Non-pigmented ciliary epithelial cell (primary cell): ENCODE measurements around the gene TROAP.
"Not testable (repeated sequence)": the region's sequence is repeated elsewhere in the genome, so short reads cannot be mapped to it uniquely, and the experiment has no call there.

Experiments
- DNase-seq: peaks from one replicate; pipeline ENCODE4 v3.0.0-alpha.2; 2010; ENCODE audit warnings: low read depth

The TROAP gene

DNA sequence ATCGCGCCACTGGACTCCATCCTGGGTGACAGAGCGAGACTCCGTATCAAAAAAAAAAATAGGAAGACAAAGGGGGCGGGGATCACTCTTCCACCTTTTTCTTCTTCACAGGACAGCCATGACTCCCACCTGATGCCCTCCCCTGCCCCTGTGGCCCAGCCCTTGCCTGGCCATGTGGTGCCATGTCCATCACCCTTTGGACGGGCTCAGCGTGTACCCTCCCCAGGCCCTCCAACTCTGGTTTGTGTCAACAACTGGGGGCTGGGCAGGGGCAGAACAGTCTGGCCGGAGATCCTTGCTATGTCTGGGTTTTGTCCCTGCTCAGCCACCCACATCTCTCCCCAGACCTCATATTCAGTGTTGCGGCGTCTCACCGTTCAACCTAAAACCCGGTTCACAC lies 5.8 kb downstream of the TROAP start:
- DNase-seq = no peak

DNA sequence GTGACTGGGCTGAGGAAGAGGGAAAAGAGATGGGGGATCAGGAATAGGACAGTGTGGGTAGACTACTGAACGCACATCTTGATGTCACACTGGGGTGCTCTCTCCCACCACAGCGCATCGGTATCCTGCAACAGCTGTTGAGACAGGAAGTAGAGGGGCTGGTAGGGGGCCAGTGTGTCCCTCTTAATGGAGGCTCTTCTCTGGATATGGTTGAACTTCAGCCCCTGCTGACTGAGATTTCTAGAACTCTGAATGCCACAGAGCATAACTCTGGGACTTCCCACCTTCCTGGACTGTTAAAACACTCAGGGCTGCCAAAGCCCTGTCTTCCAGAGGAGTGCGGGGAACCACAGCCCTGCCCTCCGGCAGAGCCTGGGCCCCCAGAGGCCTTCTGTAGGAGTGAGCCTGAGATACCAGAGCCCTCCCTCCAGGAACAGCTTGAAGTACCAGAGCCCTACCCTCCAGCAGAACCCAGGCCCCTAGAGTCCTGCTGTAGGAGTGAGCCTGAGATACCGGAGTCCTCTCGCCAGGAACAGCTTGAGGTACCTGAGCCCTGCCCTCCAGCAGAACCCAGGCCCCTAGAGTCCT lies 7.1 kb downstream of the TROAP start:
- no peak for DNase-seq

DNA sequence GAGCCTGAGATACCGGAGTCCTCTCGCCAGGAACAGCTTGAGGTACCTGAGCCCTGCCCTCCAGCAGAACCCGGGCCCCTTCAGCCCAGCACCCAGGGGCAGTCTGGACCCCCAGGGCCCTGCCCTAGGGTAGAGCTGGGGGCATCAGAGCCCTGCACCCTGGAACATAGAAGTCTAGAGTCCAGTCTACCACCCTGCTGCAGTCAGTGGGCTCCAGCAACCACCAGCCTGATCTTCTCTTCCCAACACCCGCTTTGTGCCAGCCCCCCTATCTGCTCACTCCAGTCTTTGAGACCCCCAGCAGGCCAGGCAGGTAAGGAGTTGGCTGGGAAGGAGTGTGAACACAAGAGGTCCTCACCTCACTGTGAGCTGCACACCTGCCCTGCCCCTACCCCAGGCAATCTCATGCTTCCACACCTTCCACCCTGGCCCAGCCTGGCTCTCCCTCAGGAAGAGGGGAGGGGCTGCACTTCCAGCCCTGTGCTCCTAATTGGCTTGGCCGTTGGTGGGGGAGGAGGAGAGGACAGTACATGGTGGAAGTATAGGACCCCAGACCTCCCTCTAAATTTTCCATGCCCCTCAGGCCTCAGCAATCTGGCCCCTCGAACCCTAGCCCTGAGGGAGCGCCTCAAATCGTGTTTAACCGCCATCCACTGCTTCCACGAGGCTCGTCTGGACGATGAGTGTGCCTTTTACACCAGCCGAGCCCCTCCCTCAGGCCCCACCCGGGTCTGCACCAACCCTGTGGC lies 7.8 kb downstream of the TROAP start:
- no peak for DNase-seq

DNA sequence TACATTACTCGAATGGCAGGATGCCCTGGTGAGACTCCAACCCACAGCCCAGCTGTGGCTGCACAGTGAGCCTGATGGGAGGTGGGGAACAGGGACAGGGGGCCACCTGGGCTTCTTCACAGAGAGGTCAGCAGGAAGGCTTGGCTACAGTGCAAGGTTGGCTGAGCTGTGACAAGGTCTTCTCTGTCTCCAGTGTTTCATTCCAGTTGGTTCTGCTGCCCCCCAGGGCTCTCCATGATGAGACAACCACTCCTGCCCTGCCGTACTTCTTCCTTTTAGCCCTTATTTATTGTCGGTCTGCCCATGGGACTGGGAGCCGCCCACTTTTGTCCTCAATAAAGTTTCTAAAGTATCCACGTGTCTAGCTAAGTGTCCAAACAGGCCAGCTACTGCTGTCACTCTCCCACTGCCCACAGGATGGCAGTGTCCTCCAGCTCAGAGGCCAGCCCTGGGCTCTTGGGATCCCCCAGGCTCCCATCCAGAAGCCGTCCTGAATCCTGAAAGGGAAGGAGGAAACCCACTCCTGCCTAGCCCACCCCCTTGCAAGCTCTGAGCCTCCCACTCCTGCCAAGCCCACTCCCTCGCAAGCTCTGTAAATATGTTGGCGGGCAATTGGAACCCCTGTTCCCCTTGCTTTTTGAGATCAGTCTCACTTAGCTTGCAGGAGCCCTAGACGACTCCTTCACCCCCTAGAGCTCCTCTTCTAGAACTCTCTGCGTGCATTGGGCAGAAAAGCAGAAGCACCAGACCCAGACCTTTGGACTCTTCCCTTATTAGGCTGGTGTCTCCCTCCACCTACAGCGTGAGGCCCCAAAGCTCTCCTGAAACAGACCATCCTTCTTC lies 8.5 kb downstream of the TROAP start:
- peak; percentile 55 for DNase-seq

DNA sequence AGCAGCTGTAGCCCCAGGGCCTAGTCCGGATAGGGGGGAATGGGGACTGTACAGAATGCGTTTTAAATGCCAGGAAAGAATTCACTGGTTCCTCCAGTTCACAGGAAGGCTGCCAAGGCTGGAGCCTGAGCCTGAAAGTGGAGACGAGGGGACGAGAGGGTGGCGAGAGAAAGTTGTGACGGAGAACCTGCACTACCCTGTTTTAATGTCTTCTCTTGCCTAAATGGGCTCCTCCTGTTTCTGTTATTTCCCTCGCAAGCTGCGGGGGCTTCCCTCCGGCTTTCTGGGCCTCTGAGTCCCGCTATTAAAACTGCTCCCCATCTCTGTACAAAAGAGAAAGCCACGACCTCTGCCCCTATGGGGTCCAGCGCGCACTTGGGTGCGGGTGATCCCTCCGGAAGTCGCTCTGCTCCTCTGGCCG lies 9.4 kb downstream of the TROAP start:
- DNase-seq = no peak

DNA sequence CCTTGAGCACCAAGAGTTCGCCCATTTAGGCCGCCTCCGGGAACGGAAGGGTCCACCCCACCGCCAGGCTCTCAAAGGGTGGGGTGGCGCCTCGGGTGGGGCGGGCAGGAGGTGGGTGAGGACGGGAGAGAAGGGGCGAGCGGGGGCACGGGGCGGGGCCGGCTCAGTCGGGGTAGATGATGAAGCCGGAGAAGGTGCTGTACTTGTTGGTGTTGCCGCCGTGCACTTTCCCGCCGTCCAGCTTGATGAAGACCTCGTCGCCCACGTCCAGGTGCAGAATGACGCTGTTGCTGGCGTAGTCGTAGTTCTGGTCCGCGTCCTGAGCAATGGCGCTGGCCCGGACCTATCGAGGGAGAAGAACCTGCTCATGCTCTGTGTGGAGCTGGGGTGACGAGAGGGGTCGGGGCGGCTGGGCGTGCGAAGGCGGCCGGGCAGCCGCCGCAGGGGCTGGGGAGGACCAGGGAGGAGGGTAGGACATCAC lies 9.9 kb downstream of the TROAP start:
- no peak for DNase-seq

DNA sequence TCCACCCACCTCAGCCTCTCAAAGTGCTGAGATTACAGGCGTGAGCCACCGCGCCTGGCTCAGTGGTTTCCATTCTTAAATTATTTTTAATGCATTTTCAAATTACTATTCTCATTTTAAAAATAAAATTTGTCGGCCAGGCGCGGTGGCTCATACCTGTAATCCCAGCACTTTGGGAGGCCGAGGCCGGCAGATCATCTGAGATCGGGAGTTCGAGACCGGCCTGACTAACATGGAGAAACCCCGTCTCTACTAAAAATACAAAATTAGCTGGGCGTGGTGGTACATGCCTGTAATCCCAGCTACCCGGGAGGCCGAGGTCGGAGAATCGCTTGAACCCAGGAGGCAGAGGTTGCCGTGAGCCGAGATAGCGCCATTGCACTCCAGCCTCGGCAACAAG lies 10.7 kb downstream of the TROAP start:
- DNase-seq = not testable (repeated sequence)

DNA sequence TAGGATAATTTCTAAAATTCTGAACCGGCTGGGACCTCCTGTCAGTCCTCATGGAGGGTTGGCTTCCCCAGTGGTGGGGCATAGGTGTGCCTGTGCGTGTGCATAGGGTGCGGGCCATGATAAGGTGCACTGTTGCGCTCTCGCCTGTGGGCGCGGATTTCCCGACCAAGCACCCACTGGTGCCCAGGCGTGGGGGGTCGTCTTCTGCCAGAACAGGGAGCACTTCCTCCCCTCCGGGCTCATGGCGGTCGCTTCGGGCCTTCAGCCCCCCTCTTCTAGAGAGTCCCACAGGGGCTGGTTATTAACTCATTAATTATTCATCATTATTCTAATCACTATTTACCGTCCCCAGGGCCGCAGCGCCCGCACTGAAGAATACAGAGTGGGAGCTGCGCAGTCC lies 11.2 kb downstream of the TROAP start:
- DNase-seq = no peak

DNA sequence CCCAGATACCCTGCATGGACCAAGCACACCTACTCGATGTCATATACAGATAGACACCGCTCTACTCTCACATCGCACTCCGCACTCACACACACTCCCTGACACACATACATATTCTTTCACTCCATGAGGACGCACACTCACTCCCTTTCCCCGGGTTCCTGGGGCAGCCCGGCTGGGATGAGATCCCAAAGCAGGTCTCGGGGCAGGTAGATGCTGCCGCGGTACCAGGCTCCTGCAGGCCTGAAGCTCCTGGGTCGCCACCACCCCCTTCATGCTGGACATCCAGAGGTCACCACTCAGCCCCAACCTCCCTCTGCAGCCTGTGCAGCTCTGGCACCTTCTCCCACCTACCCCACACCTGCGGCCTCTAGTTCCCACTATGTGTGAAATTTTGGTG lies 11.6 kb downstream of the TROAP start:
- no peak for DNase-seq

DNA sequence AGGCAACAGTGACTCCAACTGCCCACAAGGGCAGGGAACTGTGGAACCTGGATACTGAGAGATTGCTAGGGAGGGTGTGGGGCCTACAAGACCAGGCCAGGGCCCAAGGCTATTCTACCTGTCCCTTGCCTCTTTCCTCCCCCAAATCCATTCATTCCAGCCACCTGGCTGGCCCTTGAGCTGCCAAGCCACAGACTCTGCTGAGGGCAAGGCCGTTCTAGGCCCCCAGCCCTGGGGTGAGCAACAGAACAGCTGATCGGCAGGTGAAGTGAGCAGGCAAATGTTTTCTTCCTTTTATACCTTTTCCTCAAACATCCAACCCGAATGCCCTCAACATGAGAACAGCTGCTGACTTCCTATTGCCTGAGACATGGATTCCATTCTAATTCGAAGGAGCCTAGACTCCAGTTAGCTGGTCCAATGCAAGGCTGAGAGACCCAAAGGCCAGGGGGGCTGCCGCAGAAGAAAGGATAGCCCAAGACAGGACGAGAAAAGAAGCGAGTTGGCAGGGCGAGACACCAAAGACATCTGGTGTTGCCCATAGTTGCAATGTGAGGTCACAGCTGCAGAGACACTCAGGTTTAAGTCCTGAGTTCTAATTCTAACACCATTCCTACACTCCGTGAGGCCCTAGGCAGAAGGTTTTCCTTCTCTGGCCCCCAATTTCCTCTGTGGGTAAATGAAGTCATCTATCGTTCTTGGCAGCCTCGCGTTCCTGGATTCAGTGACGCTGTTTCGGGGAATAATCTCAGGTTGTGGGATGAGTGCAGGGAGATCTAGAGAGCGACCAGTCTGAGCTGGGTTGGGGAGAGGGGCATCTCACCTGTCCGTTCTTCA lies 12.3 kb downstream of the TROAP start:
- DNase-seq = no peak

DNA sequence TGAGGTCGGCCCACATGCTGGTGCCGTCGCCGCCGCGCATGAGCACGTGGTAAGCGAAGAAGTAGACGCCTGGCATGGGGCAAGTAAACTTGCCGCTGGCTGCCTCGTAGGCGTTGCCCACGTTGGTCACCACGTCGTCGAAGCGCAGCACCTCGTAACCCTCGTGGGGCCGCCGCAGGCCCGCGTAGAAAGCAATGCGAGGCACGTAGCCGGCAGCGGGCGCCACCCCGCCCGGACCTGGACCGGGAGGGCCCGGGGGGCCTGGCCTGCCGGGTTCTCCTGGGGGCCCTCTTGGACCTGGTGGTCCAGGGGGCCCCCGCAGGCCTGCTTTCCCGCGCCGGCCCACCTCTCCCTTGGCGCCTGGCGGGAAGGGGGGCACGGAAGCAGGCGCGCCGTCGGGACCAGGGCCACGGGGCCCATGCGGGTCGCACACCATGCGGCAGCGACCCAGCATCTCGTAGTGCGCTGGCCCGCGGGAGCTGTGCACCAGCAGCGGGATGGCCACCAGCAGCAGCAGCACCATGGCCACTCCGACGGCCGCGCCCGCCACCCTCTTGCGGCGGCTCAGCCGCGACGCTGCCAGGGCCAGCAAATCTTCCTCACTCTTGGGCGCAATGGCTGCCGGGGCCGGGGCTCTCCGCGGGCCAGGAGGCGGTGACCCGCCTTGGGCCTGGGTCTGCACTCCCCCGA lies 13.0 kb downstream of the TROAP start:
- DNase-seq = no peak

DNA sequence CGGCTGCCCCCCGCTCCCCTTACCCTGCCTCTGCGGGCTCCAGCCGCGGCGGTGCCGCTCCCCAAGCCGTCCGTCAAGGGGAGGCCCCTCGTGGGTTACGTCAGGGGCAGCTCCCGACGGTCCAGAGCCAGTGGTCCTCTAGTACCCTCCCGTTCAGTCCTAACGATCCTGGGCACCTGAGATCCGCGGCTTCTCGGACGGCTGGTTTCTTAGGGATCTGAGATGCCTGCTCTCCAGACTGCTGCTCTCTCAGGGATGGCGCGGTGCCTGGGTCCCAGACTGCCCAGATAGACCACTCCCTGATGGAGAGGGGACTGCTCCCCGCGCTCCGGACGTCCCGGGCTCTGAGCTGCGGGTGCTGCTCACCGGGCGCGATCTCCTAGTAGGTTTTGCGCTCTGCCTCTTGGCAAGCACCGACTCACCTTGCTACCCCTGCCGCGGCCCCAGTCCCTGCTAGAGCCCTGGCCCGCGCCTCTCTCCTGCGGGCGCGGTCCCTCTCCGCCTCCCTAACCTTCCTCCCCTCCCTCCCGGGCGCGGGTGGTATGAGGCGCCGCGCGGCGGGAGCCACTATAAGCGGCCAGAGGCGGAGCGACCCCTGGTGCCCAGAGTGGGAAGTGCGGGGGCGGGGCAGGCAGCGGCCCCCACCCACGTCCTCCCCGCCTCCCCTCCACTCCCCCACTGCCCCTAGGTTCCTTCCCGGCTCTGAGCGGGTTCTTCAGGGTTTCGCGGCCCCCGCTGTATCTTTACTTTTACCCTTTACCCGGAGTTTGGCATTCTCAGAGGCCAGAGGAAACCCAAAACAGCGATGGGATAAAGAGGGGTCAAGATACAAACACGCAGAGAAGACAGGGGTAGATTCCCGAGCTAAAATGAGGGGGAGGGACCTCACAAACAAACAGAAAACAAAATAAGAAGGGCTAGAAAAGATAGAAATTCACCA lies 13.9 kb downstream of the TROAP start, which contains the start of gene C1QL4:
TSS of gene C1QL4 (minus strand) at position 544 of the 940 bp plus-strand sequence. CDS start 711 bp downstream, outside the sequence.
- no peak for DNase-seq

DNA sequence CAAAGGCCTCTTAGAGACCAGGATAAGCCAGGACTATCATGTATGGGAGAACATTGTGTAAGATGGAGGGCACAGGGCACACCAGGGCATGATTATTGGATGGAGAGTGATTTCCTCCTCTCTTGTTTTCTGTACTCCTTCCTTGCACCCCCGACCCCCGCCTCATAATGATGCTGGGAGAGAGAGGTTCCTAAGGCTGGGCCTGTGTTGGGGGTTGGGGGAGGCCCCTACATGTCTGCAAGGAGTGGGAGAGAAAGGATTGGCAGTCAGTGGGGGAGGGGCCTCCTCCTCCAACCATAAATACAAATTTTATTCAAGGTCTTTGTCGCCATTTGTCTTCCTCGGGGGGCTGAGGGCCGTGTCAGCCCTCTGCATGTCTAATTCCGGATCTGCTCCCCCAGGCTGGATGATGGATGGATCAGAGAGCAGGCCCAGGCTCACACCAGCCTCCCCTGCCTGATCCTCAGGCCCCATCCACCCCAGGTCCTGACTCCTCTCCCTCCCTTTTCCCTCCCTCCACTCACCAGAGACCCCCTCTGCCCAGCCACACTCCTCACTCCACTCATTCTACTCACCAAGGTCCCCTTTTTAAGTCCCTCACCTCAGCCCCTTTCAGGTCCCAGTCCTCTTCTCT lies 15.9 kb downstream of the TROAP start:
- no peak for DNase-seq

DNA sequence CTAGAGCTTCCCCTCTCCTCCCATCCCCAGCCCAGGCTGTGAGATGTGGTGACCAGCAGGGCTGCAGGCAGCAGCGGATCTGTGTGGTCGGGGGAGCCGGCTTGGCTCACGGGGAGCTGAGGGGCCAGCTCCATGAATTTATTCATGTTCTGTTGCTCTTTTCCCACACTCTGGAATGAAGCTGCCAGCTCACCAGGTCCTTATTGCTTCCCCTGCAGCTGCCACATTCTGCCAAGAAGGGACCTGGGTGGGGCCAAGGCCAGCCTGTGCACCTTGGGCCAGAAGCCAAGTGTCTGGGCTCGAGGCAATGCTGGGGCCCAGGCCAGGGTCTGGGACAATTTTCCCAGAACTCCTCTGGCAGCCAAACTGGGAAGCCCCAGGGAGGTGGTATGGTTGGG lies 16.4 kb downstream of the TROAP start:
- no peak for DNase-seq

DNA sequence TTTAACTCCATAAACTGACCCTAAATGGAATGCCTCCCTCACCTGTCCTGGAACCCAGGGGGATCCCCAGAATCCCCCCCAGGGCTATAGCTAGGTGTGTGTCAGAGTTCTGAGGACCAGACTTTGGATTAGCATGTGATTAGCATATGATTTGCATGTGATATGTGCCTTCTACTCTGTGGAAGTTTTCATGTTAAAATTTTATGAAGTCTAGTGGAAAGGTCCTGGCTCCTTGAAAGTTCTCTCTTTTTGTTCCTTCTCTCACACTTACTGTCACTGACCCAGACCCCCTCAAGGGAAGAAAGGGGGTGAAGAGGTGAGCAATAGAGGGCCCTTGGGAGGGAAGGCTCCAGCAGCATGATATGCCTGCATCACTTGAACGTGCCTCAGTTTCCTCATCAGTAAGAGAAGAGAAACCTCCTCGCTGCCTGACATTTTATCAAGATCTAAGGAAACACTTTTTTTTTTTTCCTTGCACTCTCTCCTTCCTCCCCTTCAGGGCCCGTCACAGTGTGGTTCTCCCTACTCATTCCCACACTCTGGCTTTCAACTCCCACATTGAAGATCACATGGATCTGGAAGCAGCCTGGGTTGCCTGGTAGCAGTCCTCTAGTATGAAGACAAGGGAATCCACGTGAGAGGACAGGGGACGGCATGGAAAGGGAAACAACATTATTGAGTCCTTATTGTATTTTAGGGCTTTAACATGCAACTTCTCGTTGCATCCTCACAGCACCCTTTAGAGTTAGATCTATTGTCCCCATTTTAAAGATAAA lies 17.2 kb downstream of the TROAP start:
- DNase-seq = no peak

DNA sequence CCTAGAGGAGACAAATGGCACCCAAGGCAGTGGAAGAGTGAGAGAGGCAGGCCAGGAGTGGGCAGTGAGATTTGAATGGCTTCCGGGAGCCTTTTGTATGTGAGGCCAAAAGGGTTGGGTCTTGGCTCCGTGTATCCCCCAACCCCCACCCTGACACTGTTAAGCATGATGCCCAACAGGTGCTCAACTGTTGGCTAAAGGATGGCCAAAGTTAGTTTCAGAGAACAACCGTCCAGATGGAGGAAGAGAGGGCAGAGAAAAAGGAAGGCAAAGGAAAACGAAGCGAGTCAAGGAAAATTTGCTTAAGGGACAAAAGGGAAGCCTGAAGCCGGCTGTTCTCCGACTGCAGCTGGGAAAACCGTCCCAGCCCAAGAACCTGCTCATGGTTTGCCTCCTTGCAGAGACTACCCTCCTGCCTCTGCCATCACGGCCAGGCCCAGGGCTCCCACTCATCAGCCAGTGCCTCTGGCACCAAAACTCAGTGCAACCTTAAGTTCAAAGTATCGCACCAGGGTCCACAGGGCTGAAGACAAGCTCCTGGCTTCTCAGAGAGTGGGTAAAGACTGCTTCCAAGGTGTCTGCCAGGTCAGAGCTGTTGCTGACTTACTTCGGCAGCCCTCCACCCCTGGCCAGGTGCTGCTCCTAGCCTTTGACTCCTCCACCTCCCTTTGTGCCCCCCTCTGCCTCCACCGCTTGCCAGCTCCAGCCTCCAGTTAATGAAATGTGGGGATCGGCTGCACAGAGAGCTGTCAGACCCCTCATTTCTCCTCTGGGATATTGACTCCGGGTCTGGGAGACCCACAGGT lies 18.1 kb downstream of the TROAP start:
- DNase-seq = no peak

DNA sequence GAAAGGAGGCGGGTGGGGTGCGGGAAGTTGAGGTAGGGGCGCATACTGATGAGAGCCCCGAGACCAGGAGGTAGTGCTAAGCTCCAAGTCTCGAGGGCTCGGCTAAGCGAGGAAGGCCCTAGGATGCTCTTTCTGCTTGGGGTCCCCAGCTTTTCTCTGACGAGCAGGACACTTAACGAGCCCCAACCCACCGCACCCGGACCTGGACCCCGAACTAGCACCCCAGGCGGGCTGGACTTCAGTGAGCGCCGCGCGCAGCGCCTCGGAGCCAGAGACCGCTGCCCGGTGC lies 18.7 kb downstream of the TROAP start:
- DNase-seq = no peak
